ENCODE data around the gene MIER2.

- TF ChIP-seq CTCF (IDR thresholded peaks at IDR 0.05; ENCODE audit: low read length) (no peak), EZH2 (optimal IDR thresholded peaks at IDR 0.05; ENCODE audit: low read depth, low read length) (no peak)
Measured at GRCh38 chr19:325173-325936, 19.2 kb downstream of the MIER2 start.

Data from MM.1S (cell line).